WTC11 (cell line): ENCODE measurements around the gene CLEC5A. TPM values are rescaled to one million over a fixed set of nuclear protein-coding genes. Genes with fewer than 3 reads are reported as not detected.

Experiments used
- ATAC-seq: fragments of 200-7000 bp; cut with Tn5 transposase; 2 replicates; pipeline ENCODE4 v1.10.0; 2021; ENCODE audit warnings: mild to moderate bottlenecking, moderate library complexity
- CTCF ChIA-PET: fragments of 300-600 bp; sonication (Branson Sonifier 250); formaldehyde crosslinking; loops from one replicate; lab custom pipeline; 2021; ENCODE audit warnings: antibody characterized with exemption; lab: Charles Lee
- POLR2A ChIA-PET: fragments of 350-600 bp; sonication (Branson Sonifier 250); formaldehyde crosslinking; loops from one replicate; lab custom pipeline; 2021; ENCODE audit warnings: antibody characterized with exemption; lab: Charles Lee
- DNase-seq: peaks from one replicate; pipeline ENCODE4 v3.0.0; 2021; ENCODE audit warnings: low spot score
- H3K27ac Mint-ChIP-seq: 2 replicates; pipeline ENCODE4 v1.8.0; 2021; ENCODE audit warnings: mixed read lengths
- H3K27me3 Mint-ChIP-seq: 2 replicates; pipeline ENCODE4 v1.8.0; 2021; ENCODE audit warnings: low read depth, mild to moderate bottlenecking, moderate library complexity, mixed read lengths
- H3K36me3 Mint-ChIP-seq: 2 replicates; pipeline ENCODE4 v1.8.0; 2021; ENCODE audit warnings: mixed read lengths
- H3K4me1 Mint-ChIP-seq: 2 replicates; pipeline ENCODE4 v1.8.0; 2022; ENCODE audit warnings: mixed read lengths
- H3K4me3 Mint-ChIP-seq: 2 replicates; pipeline ENCODE4 v1.8.0; 2021; ENCODE audit warnings: mild to moderate bottlenecking, moderate library complexity, mixed read lengths
- H3K9me3 Mint-ChIP-seq: 2 replicates; pipeline ENCODE4 v1.8.0; 2021; ENCODE audit warnings: mixed read lengths
- CREM ChIP-seq: sonication (generic); formaldehyde crosslinking; IDR thresholded peaks from 2 replicates; pipeline ENCODE4 v1.8.1; 2022; ENCODE audit warnings: mild to moderate bottlenecking, missing genetic modification reagents, moderate library complexity
- CTCF ChIP-seq: fragments of 200-600 bp; IDR thresholded peaks from 2 replicates; pipeline ENCODE4 v1.8.0; 2022; ENCODE audit warnings: antibody characterized with exemption
- ELF4 ChIP-seq: sonication (generic); formaldehyde crosslinking; IDR thresholded peaks from 2 replicates; pipeline ENCODE4 v1.8.1; 2022; ENCODE audit warnings: low read depth, mild to moderate bottlenecking, moderate library complexity, missing genetic modification reagents
- ESRRA ChIP-seq: sonication (generic); formaldehyde crosslinking; IDR thresholded peaks from 2 replicates; pipeline ENCODE4 v1.8.1; 2022; ENCODE audit warnings: mild to moderate bottlenecking, missing genetic modification reagents, borderline replicate concordance
- FOXJ3 ChIP-seq: sonication (generic); formaldehyde crosslinking; IDR thresholded peaks from 2 replicates; pipeline ENCODE4 v1.9.0; 2021; ENCODE audit warnings: missing genetic modification reagents, mild to moderate bottlenecking, borderline replicate concordance
- GABPB1 ChIP-seq: sonication (generic); formaldehyde crosslinking; IDR thresholded peaks from 2 replicates; pipeline ENCODE4 v1.8.1; 2023; ENCODE audit warnings: mild to moderate bottlenecking, missing genetic modification reagents
- JAZF1 ChIP-seq: fragments of 250-450 bp; sonication (Bioruptor Pico); IDR thresholded peaks from 2 replicates; pipeline ENCODE4 v1.9.0; 2021; ENCODE audit warnings: moderate library complexity, mild to moderate bottlenecking, inconsistent platforms
- KAT7 ChIP-seq: sonication (generic); formaldehyde crosslinking; IDR thresholded peaks from 2 replicates; pipeline ENCODE4 v1.8.1; 2023; ENCODE audit warnings: missing genetic modification reagents, mild to moderate bottlenecking, borderline replicate concordance
- MAX ChIP-seq: sonication (generic); formaldehyde crosslinking; IDR thresholded peaks from 2 replicates; pipeline ENCODE4 v1.8.0; 2022; ENCODE audit warnings: mild to moderate bottlenecking, missing genetic modification reagents
- MYBL2 ChIP-seq: sonication (generic); formaldehyde crosslinking; IDR thresholded peaks from 2 replicates; pipeline ENCODE4 v1.8.1; 2023; ENCODE audit warnings: mild to moderate bottlenecking, moderate library complexity, missing genetic modification reagents
- NFE2L1 ChIP-seq: sonication (generic); formaldehyde crosslinking; IDR thresholded peaks from 2 replicates; pipeline ENCODE4 v1.8.1; 2023; ENCODE audit warnings: missing genetic modification reagents
- OVOL2 ChIP-seq: fragments of 250-450 bp; sonication (Bioruptor Pico); IDR thresholded peaks from 2 replicates; pipeline ENCODE4 v1.9.0; 2021; ENCODE audit warnings: mild to moderate bottlenecking, borderline replicate concordance
- SMAD3 ChIP-seq: sonication (generic); formaldehyde crosslinking; IDR thresholded peaks from 2 replicates; pipeline ENCODE4 v1.8.0; 2022; ENCODE audit warnings: missing genetic modification reagents, mild to moderate bottlenecking, borderline replicate concordance
- SMAD4 ChIP-seq: sonication (generic); formaldehyde crosslinking; IDR thresholded peaks from 2 replicates; pipeline ENCODE4 v1.8.0; 2022; ENCODE audit warnings: mild to moderate bottlenecking, missing genetic modification reagents
- SP1 ChIP-seq: sonication (generic); formaldehyde crosslinking; conservative IDR thresholded peaks from 2 replicates; pipeline ENCODE4 v1.8.1; 2022; ENCODE audit warnings: missing genetic modification reagents
- TCF7 ChIP-seq: sonication (generic); formaldehyde crosslinking; IDR thresholded peaks from 2 replicates; pipeline ENCODE4 v1.8.0; 2022; ENCODE audit warnings: mild to moderate bottlenecking, low read depth, missing genetic modification reagents, moderate library complexity
- TEAD4 ChIP-seq: sonication (generic); formaldehyde crosslinking; IDR thresholded peaks from 2 replicates; pipeline ENCODE4 v1.8.0; 2022; ENCODE audit warnings: mild to moderate bottlenecking, missing genetic modification reagents
- ZBTB21 ChIP-seq: sonication (generic); formaldehyde crosslinking; IDR thresholded peaks from 2 replicates; pipeline ENCODE4 v1.8.1; 2023; ENCODE audit warnings: mild to moderate bottlenecking, missing genetic modification reagents, borderline replicate concordance
- ZBTB43 ChIP-seq: sonication (generic); formaldehyde crosslinking; IDR thresholded peaks from 2 replicates; pipeline ENCODE4 v1.8.1; 2023; ENCODE audit warnings: mild to moderate bottlenecking, missing genetic modification reagents
- ZNF138 ChIP-seq: sonication (generic); formaldehyde crosslinking; conservative IDR thresholded peaks from 2 replicates; pipeline ENCODE4 v1.8.1; 2022; ENCODE audit warnings: mild to moderate bottlenecking, moderate library complexity, missing genetic modification reagents
- ZNF396 ChIP-seq: fragments of 250-450 bp; sonication (Bioruptor Pico); IDR thresholded peaks from 2 replicates; pipeline ENCODE4 v1.8.0; 2021; ENCODE audit warnings: mild to moderate bottlenecking, moderate library complexity, borderline replicate concordance
- ZNF423 ChIP-seq: fragments of 250-450 bp; sonication (Bioruptor Pico); IDR thresholded peaks from 2 replicates; pipeline ENCODE4 v2.1.2; 2022; ENCODE audit warnings: mild to moderate bottlenecking, moderate library complexity
- ZNF425 ChIP-seq: fragments of 250-450 bp; sonication (Bioruptor Pico); conservative IDR thresholded peaks from 2 replicates; pipeline ENCODE4 v1.9.0; 2021; ENCODE audit warnings: mild to moderate bottlenecking
- total RNA-seq: library from RNA; stranded (reverse); gene quantifications from 3 replicates; pipeline ENCODE4 v1.2.3, GENCODE V29; 2021
- TF ChIP-seq, protein P1 (sequence below): sonication (generic); formaldehyde crosslinking; IDR thresholded peaks from 2 replicates; pipeline ENCODE4 v1.8.0; 2022; ENCODE audit warnings: mild to moderate bottlenecking, missing genetic modification reagents
- TF ChIP-seq, protein P2 (sequence below): sonication (generic); formaldehyde crosslinking; IDR thresholded peaks from 2 replicates; pipeline ENCODE4 v1.8.1; 2023; ENCODE audit warnings: mild to moderate bottlenecking, missing genetic modification reagents, moderate library complexity
- TF ChIP-seq, protein P3 (sequence below): sonication (generic); formaldehyde crosslinking; IDR thresholded peaks from 2 replicates; pipeline ENCODE4 v1.8.1; 2022; ENCODE audit warnings: low read depth, mild to moderate bottlenecking, moderate library complexity, missing genetic modification reagents, borderline replicate concordance
- TF ChIP-seq, protein P4 (sequence below): fragments of 250-450 bp; sonication (Bioruptor Pico); IDR thresholded peaks from 2 replicates; pipeline ENCODE4 v1.9.0; 2021; ENCODE audit warnings: mild to moderate bottlenecking

Gene CLEC5A
- total RNA-seq, 1 experiment from 2014 or later = not detected

DNA sequence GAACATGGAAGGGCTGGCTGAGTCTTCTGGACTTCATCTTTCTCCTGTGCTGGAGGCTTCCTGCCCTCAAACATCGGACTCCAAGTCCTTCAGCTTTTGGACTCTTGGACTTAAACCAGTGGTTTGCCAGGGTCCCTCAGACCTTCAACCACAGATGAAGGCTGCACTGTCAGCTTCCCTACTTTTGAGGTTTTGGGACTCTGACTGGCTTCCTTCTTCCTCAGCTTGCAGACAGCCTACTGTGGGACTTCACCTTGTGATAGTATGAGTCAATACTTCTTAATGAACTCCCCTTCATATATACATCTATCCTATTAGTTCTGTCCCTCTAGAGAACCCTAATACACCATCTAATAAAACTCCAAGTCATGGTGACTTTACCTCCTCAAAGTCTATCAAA, 4.0 kb upstream of the CLEC5A start:
- no peak for TF ChIP-seq CREM (CRISPR knock-in tag)
- TF ChIP-seq, protein P1, sequence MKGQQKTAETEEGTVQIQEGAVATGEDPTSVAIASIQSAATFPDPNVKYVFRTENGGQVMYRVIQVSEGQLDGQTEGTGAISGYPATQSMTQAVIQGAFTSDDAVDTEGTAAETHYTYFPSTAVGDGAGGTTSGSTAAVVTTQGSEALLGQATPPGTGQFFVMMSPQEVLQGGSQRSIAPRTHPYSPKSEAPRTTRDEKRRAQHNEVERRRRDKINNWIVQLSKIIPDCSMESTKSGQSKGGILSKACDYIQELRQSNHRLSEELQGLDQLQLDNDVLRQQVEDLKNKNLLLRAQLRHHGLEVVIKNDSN (CRISPR knock-in tag) = no peak
- no peak for TF ChIP-seq ZNF138 (CRISPR knock-in tag)
- TF ChIP-seq TEAD4 (CRISPR knock-in tag) = no peak
- TF ChIP-seq MAX = no peak
- no peak for TF ChIP-seq ELF4 (CRISPR knock-in tag)
- no peak for TF ChIP-seq GABPB1 (CRISPR knock-in tag)
- no peak for TF ChIP-seq ZBTB43 (CRISPR knock-in tag)
- TF ChIP-seq NFE2L1 (CRISPR knock-in tag) = no peak
- TF ChIP-seq ZBTB21 (CRISPR knock-in tag) = no peak
- TF ChIP-seq SMAD3 = no peak
- no peak for TF ChIP-seq TCF7
- TF ChIP-seq OVOL2 = no peak
- TF ChIP-seq ESRRA (CRISPR knock-in tag) = no peak
- TF ChIP-seq MYBL2 = no peak
- no peak for TF ChIP-seq ZNF423 (CRISPR knock-in tag)
- no peak for TF ChIP-seq JAZF1
- TF ChIP-seq SMAD4 (CRISPR knock-in tag) = no peak
- TF ChIP-seq, protein P2, sequence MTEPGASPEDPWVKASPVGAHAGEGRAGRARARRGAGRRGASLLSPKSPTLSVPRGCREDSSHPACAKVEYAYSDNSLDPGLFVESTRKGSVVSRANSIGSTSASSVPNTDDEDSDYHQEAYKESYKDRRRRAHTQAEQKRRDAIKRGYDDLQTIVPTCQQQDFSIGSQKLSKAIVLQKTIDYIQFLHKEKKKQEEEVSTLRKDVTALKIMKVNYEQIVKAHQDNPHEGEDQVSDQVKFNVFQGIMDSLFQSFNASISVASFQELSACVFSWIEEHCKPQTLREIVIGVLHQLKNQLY (CRISPR knock-in tag) = no peak
- TF ChIP-seq CTCF = no peak
- TF ChIP-seq, all 79 proteins: peak for 0
- H3K4me3 Mint-ChIP-seq = no peak overlapping the region
- H3K9me3 Mint-ChIP-seq = no peaks in the 10 kb centered on the region
- ATAC-seq (no peak), DNase-seq (no peak)
- H3K36me3 Mint-ChIP-seq = no peaks in the 10 kb centered on the region
- ChIA-PET CTCF (no interaction called here), POLR2A (interaction anchor here (0.6 kb wide), 1 partner anchor 1211 kb away, joined by 3 read pairs; no protein-coding TSS in a partner anchor)
- no peak overlapping the region for H3K27ac Mint-ChIP-seq
- H3K4me1 Mint-ChIP-seq = peaks cover 9% of the 10 kb centered on the region
- no peaks in the 10 kb centered on the region for H3K27me3 Mint-ChIP-seq

DNA sequence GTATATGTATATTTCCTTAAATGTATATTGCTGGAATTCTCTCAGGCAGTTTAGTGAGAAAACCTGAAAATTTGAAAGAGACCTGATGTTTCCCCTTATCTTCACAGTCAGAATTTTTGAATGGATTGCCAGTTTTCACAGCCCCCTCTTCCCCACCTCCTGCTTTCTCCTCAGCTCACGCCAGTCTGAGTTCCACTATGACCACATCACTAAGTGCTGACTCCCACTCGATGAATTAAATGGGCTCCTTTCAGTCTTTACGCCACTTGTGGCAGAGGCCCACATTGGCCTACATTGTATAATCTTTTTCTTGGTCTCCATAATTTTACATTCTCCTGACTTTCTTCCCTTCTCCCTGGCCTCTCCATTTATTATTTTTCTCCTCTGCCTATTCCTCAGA, 3.1 kb upstream of the CLEC5A start:
- no peaks in the 10 kb centered on the region for H3K9me3 Mint-ChIP-seq
- ChIA-PET POLR2A (interaction anchor here (0.5 kb wide), 1 partner anchor 22 kb away, joined by 3 read pairs; no protein-coding TSS in a partner anchor), CTCF (no interaction called here)
- H3K4me3 Mint-ChIP-seq = no peak overlapping the region
- H3K4me1 Mint-ChIP-seq = peaks cover 9% of the 10 kb centered on the region
- no peaks in the 10 kb centered on the region for H3K36me3 Mint-ChIP-seq
- H3K27ac Mint-ChIP-seq = no peak overlapping the region
- DNase-seq (no peak), ATAC-seq (no peak)
- H3K27me3 Mint-ChIP-seq = no peaks in the 10 kb centered on the region
- TF ChIP-seq SMAD4 (CRISPR knock-in tag) (no peak), JAZF1 (no peak), FOXJ3 (CRISPR knock-in tag) (no peak), ZNF425 (CRISPR knock-in tag) (no peak), OVOL2 (no peak), SP1 (CRISPR knock-in tag) (no peak), ZNF396 (CRISPR knock-in tag) (no peak), KAT7 (CRISPR knock-in tag) (no peak), GABPB1 (CRISPR knock-in tag) (no peak)
- TF ChIP-seq, protein P3, sequence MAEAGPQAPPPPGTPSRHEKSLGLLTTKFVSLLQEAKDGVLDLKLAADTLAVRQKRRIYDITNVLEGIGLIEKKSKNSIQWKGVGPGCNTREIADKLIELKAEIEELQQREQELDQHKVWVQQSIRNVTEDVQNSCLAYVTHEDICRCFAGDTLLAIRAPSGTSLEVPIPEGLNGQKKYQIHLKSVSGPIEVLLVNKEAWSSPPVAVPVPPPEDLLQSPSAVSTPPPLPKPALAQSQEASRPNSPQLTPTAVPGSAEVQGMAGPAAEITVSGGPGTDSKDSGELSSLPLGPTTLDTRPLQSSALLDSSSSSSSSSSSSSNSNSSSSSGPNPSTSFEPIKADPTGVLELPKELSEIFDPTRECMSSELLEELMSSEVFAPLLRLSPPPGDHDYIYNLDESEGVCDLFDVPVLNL = no peak
- TF ChIP-seq, protein P4, sequence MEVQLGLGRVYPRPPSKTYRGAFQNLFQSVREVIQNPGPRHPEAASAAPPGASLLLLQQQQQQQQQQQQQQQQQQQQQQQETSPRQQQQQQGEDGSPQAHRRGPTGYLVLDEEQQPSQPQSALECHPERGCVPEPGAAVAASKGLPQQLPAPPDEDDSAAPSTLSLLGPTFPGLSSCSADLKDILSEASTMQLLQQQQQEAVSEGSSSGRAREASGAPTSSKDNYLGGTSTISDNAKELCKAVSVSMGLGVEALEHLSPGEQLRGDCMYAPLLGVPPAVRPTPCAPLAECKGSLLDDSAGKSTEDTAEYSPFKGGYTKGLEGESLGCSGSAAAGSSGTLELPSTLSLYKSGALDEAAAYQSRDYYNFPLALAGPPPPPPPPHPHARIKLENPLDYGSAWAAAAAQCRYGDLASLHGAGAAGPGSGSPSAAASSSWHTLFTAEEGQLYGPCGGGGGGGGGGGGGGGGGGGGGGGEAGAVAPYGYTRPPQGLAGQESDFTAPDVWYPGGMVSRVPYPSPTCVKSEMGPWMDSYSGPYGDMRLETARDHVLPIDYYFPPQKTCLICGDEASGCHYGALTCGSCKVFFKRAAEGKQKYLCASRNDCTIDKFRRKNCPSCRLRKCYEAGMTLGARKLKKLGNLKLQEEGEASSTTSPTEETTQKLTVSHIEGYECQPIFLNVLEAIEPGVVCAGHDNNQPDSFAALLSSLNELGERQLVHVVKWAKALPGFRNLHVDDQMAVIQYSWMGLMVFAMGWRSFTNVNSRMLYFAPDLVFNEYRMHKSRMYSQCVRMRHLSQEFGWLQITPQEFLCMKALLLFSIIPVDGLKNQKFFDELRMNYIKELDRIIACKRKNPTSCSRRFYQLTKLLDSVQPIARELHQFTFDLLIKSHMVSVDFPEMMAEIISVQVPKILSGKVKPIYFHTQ (CRISPR knock-in tag) = no peak
